ENCODE measurements around the gene CLEC4M.

- TF ChIP-seq CTCF (conservative IDR thresholded peaks at IDR 0.05 in 1 of 2, IDR thresholded peaks at IDR 0.05 in 1 of 2; ENCODE audit: low read depth in 1 of 2, low read length in 2 of 2) (no peak), EZH2 (IDR thresholded peaks at IDR 0.05; ENCODE audit: low read length, missing control alignments) (no peak)
Observed at GRCh38 chr19:7729211-7729610, 33.8 kb upstream of the CLEC4M start.
